ENCODE data around the gene MACO1.

MACO1 gene

GRCh38 chr1:25430967-25431881 lies 527 bp downstream of the MACO1 start:
- no peak for DNase-seq (ENCODE audit: low read depth)
- no peak for TF ChIP-seq CTCF (conservative IDR thresholded peaks at IDR 0.05; ENCODE audit: control insufficient read depth, insufficient read depth, low read depth, low read length)
- peak overlapping the region; percentile 88 for H3K4me3 ChIP-seq (ENCODE audit: control insufficient read depth, low read depth, low read length)

GRCh38 chr1:25431955-25432719 lies 1.4 kb downstream of the MACO1 start:
- no peak for DNase-seq (ENCODE audit: low read depth)
- peak overlapping the region; percentile 74 for H3K4me3 ChIP-seq (ENCODE audit: control insufficient read depth, low read depth, low read length)
- no peak for TF ChIP-seq CTCF (conservative IDR thresholded peaks at IDR 0.05; ENCODE audit: control insufficient read depth, insufficient read depth, low read depth, low read length)

GRCh38 chr1:25432749-25433388 lies 2.2 kb downstream of the MACO1 start:
- DNase-seq (ENCODE audit: low read depth), result no peak
- no peak for TF ChIP-seq CTCF (conservative IDR thresholded peaks at IDR 0.05; ENCODE audit: control insufficient read depth, insufficient read depth, low read depth, low read length)
- H3K4me3 ChIP-seq (ENCODE audit: control insufficient read depth, low read depth, low read length), result no peak overlapping the region

GRCh38 chr1:25433389-25434186 lies 2.9 kb downstream of the MACO1 start:
- H3K4me3 ChIP-seq (ENCODE audit: control insufficient read depth, low read depth, low read length), result no peak overlapping the region
- DNase-seq (ENCODE audit: low read depth), result no peak
- no peak for TF ChIP-seq CTCF (conservative IDR thresholded peaks at IDR 0.05; ENCODE audit: control insufficient read depth, insufficient read depth, low read depth, low read length)

- TF ChIP-seq CTCF (conservative IDR thresholded peaks at IDR 0.05; ENCODE audit: control insufficient read depth, insufficient read depth, low read depth, low read length), result no peak
- no peak overlapping the region for H3K4me3 ChIP-seq (ENCODE audit: control insufficient read depth, low read depth, low read length)
- DNase-seq (ENCODE audit: low read depth), result peak; percentile 47
Measured at GRCh38 chr1:25435397-25436108, 4.9 kb downstream of the MACO1 start.

Data from fibroblast of mammary gland (primary cell).